LHCN-M2 (cell line): Measurements from ENCODE around the gene AGTR1. TPM values are rescaled to one million over a fixed set of nuclear protein-coding genes. Genes with fewer than 3 reads are reported as not detected.
"Not testable (repeated sequence)": the region's sequence is repeated elsewhere in the genome, so short reads cannot be mapped to it uniquely, and the experiment has no call there.

Source experiments
- DNase-seq: peaks from one replicate; pipeline ENCODE4 v3.0.0-alpha.2; 2012; ENCODE audit warnings: low read depth
- total RNA-seq: library from RNA; depleted of rRNA; stranded (reverse); fragments of >200 nt; gene quantifications from 2 replicates; pipeline ENCODE4 v1.2.3, GENCODE V29; 2014

The AGTR1 gene
- total RNA-seq, 1 experiment from 2014 or later = 6.4 TPM

DNA sequence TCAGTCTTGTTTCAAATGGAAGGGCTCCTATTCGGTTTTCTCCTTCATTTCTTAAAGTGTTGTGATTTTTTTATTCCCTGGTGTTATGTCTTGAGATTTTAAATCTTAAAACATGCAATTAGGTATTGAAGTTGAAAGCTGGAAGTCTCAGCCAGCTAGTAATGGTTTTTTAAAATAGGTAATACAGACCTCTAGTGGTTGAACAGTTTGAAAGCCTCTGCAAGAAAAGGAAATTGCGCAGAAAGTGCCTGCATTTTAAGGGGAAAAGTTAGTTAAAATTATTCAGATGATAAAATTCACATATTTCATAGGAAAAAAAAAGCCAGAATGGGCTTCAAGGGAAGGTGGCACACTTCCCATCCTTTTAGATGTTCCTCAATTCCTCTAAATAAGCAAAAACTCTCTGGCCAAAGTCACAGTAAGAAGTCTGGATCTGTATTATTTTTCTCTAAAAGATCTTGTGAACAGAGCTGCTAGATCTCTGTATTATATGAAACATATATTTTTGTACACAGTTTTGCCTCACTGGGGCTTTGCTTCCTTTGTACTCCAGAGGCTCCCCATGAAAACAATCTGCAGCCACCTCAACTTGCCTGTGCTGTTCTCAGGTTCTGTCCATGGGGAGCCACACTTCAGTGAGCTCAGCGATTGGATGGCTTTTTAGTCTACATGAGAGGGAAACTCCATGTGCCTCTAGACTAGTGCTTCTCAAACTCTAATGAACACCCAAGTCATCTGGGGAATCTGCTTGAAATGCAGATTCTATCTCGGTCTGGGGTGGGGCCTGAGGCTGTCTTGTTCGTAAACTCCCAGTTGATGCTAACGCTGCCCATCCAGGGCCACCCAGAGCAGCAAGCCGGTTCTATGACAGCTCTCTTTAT is 21.5 kb downstream of the AGTR1 start:
- DNase-seq = peak; percentile 35

DNA sequence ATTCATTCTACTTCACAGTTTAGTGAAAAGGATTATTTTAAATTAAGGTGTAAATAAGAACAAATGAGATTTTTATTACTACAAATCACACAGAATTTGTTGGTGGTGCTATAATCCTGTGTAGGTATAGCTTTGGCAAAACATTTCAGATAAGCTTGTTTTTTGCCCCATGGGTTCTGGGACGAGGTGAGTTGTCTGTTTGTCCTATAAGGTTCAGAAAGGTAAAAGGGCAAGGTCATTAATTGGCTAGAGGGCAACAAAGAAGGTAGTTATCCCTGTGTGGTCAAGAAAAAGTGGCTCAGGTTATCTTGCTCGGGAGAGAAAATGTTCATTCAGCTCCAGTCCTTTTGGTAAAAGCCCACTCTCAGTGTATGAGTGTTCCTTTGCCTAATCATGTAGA is 23.2 kb downstream of the AGTR1 start:
- DNase-seq = no peak

DNA sequence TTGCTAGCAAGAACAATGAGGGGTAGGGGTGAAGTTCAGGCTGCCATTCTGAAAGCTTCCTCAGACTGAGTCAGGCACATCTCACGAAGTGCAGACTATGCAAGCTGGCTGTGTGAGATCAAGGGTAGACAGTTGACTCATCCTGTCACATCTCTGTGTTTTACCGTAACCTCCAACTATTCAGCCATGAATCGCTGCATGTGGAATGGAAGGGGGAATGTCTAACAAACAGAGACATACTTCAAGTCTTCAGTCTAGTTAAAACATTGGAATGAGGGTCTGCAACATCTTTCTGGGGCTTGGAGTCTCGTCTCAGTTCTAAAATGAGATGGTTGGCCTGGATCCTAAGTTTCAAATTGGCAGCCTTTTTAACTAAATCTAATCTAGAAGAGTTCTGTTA is 25.9 kb downstream of the AGTR1 start:
- DNase-seq = peak; percentile 78

DNA sequence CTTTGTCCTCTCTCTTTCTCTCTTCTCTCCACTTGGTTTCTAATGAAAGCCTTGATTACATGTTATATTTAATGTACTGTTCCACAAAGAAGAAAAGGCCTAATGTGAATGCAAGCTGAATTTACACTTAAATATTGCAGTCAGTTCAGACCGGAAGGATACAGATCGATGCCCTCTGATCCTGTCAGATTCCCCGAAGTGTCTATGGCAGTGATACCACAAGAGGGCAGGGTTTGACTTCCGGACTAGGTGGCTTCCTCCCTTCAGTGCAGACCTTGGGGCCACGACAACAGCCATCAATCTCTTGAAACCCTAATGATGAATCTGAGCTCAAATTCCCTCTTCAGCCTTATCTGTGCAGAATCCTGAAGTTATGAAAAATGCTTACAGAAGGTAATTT is 29.5 kb downstream of the AGTR1 start:
- DNase-seq = peak; percentile 68

DNA sequence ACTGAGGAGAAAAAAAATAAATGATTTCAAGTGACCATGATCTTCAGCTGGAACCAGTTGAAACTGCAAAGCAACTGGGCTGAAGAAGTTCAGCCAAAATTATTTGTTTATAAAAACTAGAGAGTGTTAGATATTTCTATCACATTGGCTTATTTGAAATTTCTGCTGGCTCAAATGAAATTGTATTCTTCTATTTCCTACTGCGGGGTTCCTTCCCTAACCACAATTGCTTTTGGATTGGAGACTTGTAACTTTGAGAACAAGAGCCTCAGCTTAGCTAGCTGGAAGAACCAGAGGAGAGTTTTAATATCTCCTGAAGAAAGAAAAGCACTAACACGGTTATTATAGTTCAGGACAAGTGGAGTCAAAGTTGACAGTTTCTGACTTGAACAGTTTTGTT is 31.1 kb downstream of the AGTR1 start:
- DNase-seq = no peak

DNA sequence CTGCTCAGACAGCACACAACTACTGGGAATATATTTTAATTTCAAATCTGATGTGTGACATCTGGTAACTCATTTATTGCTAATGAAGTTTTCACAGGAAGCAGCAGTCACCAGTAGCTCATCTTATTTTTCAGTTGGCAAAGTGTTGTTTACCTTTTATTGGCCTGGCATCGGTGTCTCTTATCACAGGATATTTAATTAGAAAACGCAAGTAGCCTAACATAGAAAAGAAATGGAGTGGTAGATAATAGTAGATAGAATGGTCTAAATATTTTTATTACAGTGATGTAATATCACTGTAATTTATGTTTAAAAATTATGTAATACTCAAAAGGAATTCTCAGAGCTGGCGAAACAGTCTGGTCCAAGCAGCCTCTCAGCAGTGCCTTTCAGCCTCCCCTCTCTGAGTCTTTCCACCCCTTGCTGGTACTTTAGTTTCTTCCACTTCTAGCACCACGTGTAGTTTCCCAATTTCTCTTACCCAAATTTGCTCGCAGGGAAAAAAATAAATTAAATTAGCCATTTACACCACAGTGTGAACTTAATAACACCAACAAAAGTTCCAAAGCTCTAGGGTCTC is 31.9 kb downstream of the AGTR1 start:
- DNase-seq = no peak

DNA sequence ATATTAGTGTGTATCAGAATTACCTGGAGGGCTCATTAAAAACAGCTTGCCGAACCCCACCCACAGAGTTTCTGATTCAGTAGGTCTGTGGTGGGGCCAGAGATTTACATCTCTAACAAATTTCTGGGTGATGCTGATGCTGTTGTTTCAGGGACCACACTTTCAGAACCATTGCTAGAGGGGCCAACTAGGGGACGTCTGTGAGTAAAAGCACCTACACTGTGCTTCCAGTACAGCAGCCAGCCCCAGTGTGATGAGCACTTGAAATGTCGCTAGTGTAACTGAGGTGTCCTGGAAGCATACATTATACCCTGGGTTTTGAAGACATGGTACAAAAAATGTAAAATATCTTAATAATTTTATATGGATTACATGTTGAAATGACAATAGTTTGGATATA is 33.0 kb downstream of the AGTR1 start:
- no peak for DNase-seq

DNA sequence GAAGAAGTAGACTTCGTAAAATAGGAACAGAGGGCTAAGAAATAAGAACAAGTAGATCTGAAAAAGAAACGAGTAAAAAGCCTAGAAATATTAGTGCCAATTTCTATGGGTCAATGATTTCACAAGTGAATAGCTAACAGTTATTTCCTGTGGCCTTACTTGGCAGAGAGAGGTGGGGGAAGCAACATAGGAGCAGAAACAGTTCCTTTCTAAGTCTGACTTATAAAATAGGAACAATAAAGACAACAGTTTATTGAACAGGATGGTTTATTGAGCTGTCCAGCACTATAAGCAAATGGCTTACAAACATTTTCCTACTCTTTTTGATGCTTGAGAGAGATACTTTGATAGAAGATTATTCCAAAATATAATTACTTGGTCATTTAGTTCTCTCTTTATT is 37.9 kb downstream of the AGTR1 start:
- no peak for DNase-seq

DNA sequence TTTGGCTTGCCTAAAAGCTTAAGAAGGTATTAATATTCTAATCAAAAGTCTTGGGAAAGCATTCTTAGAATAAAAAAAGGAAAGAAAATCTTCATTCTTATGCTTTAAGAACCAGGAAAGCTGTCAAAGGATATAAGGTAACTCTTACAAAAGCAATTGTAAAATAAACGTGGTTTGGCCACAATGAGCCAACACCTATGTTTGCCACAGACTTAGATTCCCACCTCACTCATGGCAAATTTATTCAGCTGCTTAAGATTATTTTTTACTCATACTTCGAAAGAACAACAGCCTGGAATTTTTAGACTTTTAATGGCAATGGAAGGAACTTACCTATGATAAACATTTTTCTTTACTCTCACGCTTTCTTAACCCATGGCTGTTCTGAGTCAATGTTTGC is 38.4 kb downstream of the AGTR1 start:
- DNase-seq = no peak

DNA sequence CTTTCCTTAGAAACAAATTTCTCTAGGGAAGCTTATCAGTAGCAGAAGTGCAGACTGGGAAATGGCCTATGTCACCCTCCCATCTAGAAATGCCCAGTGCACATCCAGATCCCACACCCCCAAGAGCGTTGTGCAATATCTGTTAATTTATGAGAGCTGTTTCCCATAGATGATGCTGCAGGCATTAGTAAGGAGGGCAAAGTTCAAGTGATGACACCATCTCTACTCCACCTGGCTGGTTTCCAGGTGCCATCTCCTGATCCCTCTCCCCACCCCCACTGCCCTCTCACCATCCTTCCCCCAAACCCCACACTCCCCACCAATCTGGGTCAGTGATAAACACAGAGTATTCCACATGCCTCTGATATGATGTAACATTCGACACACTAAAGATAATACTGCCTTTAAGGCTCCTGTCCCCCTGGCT is 39.4 kb downstream of the AGTR1 start:
- DNase-seq = no peak

DNA sequence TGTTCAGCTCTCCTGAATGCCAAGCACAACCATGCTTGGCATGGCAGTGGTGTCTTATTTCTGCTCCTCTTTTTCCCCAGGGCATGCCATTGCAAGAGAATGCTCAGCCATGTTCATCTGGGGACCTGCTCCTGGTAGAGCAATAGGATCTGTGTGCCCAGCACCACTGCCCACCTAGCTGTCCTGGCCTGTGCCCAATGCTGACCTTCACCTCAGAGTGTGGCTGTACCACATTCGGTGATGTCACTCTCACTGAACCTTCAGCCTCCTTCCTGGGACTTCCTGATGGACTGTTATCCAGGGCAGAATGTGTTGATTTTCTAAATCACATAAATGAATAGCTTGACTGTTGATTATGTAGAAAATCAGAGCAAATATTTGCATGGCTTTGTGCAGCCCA is 42.0 kb downstream of the AGTR1 start:
- no peak for DNase-seq

DNA sequence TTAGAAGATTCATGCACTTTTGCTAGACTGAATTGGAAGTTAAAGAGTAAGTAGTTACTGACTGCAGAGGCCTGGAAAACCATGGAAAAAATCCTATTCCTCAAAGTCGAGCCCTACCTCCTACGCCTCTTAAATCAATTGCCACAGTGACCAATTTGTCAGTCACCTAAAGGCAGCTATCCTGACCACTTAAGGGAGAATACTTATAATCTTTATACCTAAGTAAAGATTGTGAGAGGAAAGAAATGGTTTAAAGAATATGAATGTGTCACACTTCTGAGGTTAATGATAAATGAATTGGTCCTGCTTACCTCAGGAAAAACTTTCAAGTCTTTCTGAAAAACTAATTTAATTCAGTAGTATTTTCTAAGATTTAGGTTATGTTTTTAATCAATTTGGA is 42.6 kb downstream of the AGTR1 start:
- no peak for DNase-seq

DNA sequence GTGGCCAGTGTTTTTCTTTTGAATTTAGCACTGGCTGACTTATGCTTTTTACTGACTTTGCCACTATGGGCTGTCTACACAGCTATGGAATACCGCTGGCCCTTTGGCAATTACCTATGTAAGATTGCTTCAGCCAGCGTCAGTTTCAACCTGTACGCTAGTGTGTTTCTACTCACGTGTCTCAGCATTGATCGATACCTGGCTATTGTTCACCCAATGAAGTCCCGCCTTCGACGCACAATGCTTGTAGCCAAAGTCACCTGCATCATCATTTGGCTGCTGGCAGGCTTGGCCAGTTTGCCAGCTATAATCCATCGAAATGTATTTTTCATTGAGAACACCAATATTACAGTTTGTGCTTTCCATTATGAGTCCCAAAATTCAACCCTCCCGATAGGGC is 43.5 kb downstream of the AGTR1 start:
- no peak for DNase-seq

DNA sequence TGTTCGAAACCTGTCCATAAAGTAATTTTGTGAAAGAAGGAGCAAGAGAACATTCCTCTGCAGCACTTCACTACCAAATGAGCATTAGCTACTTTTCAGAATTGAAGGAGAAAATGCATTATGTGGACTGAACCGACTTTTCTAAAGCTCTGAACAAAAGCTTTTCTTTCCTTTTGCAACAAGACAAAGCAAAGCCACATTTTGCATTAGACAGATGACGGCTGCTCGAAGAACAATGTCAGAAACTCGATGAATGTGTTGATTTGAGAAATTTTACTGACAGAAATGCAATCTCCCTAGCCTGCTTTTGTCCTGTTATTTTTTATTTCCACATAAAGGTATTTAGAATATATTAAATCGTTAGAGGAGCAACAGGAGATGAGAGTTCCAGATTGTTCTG is 44.4 kb downstream of the AGTR1 start:
- DNase-seq = no peak

DNA sequence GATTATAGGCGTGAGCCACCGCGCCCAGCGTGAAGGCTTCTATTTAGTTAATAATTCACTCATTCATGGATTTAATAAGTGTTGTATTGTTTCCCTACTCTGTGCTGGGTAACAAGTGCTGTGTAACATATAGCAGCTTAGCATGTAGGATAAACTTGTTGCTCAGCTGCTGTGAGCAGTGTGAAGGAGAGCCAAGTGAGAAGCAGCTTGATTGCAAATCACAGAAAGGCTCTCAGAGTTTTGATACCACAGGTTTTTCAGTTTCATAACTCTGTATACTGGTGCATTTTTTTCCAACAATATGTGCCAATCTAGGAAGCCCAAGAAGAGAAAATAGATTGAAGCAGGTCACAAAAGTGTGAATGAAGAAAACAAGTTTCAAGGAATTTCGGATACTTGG is 48.4 kb downstream of the AGTR1 start:
- DNase-seq = no peak

DNA sequence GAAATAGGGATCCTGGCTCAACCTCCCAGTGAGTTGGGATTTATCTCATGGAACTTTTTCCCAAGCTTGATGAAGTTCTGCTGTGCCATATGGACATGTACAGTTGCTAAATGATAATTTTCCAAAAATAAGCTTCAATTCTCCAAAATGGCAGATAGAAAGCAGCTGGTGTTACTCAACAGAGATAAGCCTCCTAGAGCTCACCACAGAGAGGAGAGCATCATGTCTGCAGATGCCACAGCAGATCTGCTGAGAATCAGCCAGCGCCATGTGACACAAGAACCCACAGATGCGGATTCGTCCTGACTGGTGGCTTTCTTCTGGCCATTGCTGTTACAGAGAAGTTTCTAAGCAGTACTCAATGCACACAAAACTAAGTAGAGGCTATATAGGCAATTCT is 50.6 kb downstream of the AGTR1 start:
- DNase-seq = peak; percentile 31

DNA sequence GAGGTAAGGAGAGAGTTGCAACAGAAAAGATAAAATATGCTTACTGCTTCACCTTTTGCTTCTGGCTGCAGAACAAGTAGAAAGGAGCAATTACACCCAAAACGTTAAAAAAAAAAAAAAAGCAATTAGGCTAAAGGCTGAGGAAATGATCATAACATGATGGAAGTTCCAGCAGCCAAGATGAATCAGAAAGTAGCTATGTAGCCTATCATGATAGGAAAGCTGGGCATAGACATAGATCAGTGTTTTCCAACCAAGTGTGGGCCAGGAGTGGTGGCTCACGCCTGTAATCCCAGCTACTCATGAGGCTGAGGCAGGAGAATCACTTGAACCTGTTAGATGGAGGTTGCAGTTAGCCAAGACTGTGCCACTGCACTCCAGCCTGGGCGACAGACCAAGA is 52.6 kb downstream of the AGTR1 start:
- no peak for DNase-seq

DNA sequence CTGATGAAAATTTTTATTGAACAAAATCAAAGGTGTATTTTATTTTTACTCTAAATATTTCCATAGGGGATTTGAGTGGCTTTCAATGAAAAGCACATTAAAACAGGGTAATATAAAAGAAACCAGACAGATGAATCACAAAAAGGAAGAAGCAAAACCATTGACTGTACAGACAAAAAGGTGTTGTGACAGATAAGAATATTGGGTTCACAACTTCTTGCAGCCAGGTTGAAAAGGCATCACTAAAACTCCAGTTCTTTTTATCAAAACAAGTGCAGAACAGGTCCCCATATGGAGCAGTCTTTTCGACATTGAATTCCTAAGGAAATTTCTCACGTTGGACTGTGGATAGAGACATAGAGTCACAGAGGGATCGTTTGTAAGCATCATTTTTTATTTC is 53.8 kb downstream of the AGTR1 start:
- no peak for DNase-seq

DNA sequence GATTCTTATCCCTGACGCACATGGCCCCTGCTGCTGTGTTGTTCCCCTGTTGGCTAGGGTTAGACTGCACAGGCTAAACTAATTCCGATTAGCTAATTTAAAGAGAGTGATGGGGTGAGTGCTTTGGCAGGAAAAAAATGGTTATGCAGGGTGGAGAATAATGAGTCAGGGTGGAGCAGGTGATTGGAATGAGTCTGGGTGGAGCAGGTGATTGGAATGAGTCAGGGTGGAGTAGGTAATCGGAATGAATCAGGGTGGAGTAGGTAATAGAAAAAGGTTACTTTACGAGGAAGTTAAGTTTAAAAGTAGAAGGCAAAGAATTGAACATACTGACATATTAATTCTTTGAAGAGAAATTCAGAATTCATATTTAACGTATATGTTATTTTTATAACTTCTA is 55.7 kb downstream of the AGTR1 start:
- DNase-seq = not testable (repeated sequence)

DNA sequence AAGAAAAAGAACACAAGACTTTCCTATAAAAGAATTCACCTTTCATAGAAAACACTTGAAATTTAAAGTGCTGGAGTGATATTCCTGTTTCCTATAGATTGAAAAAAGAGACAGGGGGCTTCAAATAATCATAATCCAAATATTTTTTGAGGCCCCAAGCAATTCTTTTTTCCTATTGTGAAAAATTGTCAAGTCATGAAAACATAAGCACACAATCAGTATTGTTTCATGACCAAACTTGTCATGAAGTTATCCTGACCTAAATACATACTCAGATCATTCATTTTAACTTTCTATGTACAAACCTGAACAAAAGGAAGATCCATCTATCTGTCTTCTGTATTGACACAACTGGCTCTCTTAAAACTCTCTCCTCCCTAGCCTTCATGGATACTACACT is 57.9 kb downstream of the AGTR1 start:
- no peak for DNase-seq

DNA sequence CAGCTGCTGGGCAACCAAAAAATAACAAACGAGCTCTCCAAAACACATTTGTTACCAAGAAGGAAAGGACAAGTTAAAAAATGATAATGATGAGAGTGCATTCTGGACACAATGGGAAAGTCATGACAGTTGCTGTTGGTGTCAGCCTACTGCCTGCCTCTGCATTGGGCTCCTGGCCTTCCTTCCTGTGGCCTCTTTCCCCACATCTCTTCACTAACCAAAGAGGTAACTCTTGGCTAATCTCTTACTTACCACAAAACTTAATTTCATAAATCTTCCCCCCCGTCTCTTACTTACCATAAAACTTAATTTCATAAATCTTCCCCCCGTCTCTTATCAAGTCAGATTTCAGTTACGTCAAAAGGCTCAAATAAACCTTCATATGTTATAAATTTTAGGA is 58.6 kb downstream of the AGTR1 start:
- peak; percentile 12 for DNase-seq

DNA sequence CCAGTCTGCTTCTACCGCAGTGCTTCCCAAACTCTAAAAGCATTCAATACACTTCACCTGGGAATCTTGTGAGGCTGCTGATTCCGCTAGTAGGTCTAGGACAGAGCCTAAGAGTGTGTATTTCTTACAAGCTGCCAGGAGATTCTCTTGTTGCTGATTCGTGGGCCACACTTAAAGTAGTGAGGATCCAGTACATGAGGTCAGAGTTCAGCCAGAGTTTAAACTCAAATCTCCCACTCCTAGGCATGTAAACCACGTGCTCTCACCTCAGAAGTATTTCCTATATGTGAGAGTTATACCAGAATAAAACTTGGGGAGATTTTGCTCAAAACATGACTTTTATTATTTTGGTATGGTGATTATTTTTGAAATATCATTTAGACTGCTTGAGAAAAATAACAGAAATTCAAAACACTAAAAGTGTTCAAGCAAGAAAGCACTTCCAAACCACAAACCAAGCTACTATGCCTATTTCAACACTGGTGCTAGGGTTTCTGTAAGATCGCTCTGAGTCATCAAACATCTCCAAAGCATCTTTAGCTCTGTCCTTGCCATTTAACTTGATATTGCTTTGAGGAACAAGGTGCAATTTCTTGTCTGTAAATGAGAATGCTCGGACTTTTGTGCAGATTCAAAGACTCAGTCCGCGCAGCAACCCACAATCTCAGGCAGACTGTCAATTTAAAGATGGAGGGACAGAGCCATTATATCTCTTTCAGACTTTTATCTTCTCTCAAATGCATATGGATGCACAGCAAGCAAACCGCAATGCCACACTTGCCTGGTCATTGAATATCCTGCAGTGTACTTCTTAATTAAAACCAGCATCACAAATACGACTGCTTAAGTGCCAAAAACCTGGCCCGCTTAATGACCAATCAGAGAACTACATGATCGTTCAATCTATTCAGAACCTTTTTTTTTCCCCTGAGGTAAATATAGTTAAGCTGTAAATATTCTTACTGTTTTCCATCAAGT is 59.8 kb downstream of the AGTR1 start:
- DNase-seq = peak; percentile 86
